COR-L47 (cell line): ENCODE measurements around the gene GALNT17.
"Not testable (repeated sequence)": the region's sequence is repeated elsewhere in the genome, so short reads cannot be mapped to it uniquely, and the experiment has no call there.

Source experiments
- DNase-seq: peaks from one replicate; lab custom pipeline; 2025; lab: John Stamatoyannopoulos, UW

The GALNT17 gene

DNA sequence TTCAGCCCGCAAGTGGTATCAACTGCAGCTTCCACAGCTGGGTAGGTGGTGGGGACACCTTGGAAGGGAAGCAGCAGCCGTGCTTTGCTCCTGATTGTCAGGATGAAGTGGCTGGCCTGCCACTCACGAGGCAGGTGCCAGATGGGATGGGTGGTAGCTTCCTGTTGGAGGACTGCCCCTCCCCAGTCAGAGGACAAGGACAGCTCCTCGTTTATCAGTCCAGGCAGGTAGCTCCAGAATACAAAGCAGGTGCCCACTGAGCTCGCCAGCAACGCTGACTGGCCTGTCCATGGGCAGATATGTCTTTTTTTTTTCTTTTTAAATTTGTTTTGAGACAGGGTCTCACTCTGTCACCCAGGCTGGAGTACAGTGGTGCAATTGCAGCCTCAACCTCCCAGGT is 431.3 kb downstream of the GALNT17 start:
- no peak for DNase-seq

DNA sequence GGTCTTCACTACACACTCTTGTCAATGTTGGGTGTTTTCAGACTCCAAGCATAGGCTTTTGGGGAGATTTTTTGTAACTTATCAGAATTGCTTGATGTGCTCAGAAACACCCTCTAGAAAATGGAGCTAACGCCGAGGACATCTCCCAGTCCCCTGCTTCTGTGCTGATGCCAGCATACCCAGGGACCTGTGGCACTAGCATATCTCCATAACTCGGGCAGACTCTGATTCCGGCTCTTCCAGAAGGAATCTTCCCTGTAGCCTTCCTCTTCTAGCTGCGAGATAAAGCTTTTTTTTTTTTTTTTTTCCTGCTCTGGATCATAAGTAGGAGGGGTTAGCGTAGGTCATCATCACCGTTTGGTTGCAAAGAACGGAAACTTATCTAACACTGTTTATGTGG is 434.4 kb downstream of the GALNT17 start:
- no peak for DNase-seq

DNA sequence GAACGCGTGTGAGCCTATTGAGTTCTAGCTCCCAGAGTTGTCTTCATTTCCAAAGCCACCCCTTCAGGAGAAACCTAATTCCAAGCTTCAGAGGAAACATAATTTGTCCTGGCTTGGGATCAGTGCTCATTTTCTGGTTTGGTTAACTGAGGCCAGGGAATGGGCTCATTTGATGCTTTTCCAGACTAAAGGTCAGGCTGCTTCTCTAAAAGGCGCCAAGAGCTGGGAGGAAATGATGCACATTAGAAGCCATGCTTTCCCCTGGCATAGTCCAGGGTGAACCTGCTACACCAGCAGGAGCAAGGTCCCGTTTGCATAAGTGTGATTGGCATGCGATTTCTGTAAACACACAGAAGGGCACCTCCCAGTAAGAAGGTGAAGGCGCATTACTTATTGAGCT is 435.0 kb downstream of the GALNT17 start:
- no peak for DNase-seq

DNA sequence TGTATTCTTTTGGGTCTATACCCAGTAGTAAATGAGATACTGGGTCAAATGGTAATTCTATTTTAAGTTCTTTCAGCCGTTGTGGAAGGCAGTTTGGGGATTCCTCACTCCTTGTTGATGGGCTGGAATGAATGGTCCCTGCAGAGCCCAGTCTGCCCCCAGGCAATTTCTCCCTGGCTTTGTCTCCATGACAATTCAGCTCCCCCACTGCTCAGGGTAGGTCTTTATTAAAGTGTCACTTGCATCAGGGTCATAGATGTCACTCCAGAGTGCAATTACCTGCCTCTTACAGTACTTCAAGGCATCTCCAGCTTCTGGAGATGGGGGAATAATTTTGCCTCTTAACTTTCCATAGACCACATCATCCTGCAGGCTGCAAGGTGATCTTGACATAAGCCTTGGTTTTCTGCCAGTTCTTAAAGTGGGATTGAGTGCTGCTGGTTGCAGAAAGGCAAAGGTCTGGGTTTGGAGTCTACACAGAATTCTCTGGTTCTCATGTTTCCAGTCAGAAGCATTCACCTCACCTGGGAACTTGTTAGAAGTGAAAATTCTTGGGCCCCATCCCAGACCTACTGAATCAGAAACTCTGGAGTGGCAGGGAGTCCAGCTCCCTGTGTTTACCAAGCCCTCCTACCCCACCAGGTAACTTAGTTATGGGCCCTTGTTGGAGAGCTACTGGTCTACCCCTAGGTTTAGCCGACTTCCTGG is 442.4 kb downstream of the GALNT17 start:
- no peak for DNase-seq

DNA sequence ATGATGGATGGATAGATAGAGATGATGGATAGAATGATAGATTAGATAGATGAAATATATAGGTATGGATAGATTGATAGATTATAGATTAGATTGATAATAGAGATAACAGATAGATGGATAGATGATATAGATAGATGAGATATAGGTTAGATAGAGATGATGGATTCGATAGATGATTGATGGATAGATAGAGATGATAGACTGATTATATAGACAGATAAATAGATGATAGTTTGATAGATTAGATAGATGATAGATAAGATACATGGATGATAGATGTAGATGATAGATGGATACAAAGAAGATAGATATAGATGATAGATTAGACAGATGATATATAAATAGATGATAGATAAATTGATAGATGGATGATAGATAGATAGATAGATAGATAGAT is 448.1 kb downstream of the GALNT17 start:
- DNase-seq, result no peak

DNA sequence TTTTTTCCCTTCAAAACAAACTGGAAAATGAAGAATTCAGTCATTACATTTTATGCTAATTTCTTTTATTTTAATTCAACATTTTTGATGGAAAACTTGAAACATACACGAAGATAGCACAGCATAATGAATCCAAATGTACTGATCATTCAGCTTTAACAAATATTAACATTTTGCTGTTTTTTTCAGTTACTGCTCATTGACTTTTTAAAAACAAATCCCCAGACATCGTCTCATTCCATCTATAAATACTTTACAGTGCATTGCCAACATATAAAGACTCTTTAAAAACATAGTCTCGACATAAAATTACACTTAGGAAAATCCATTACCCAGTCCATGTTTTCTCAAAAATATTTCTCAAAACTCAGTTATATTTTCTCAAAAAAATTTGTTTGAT is 452.3 kb downstream of the GALNT17 start:
- DNase-seq, result no peak

DNA sequence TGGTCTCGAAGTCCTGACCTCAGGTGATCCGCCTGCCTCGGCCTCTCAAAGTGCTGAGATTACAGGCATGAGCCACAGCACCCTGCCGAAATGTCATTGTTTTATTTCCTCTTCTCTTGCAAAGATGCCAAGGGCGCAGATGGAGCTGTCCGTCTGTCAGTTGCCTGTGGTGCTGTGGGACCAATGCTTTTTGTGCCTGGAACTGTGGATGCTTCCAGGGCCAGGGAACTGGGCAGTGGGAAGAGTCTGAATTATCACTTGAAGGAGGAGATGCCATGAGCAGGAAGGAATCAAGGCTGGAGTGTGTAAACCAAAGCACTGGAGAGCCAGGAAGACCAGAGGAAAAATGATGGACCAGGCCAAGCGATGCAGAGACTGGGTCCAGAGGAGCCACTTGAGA is 459.9 kb downstream of the GALNT17 start:
- no peak for DNase-seq

DNA sequence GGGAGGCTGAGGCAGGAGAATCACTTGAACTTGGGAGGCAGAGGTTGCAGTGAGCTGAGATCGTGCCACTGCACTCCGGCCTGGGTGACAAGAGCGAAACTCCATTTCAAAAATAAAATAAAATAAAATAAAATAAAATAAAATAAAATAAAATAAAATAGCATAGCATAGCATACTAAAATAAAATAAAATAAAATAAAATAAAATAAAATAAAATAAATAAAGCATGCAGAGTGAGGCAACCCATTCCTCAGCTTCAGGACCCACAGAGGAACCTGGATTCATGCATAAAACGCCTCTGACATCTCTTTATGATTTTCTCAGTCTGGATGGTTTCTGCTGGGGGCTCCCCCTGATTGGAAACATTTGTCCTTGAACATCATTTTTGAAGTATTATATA is 460.4 kb downstream of the GALNT17 start:
- DNase-seq, result not testable (repeated sequence)

DNA sequence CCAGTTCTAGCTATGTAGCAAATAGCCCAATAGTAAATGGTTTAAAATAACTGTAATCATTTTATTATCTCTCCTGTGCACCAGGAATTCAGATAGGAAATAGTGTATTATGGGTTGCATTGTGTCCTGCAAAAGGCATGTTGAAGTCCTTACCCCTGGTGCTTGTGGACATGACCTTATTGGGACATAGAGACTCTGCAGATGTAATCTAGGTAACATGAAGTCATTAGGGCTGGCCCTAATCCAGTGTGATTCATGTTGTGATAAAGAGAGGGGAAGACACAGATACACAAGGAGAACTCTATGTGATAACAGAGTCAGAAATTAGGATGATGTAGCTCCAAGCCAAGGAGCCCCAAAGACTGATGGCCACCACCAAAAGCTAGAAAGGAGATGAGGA is 462.8 kb downstream of the GALNT17 start:
- no peak for DNase-seq

DNA sequence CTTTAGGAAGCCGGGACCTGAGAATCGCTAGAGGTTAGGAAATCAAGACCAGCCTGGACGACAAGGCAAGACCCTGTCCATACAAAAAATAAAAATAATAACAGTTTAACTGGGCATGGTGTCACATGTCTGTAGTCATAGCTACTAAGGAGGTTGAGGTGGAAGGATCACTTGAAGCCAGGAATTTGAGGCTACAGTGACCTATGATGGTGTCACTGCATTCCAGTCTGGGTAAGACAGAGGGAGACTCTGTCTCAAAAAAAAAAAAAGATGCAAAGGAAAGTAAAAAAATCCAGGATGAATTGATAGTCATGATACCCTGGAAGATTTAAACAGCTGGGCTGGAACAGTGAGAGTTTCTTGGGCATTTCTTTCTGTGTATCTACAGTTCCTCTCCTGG is 463.2 kb downstream of the GALNT17 start:
- no peak for DNase-seq

DNA sequence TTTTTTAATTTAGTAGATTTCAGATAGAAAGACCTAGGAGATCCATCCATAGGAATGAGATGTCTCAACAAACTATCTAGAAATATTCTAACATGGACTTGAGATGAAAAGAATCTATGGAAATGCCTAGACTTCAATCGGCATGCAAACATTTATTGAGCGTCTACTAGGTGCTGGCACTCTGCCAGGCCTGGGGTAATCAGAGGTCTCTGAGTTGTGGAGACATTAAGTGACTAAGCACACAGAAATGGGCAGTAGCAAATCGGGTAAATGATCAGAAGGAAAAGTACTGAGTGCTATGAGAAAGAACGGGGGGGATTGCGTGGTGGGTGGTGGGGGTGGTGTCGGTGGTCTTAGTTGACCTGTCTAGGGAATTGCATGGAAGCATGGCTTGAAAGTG is 466.6 kb downstream of the GALNT17 start:
- DNase-seq, result no peak

DNA sequence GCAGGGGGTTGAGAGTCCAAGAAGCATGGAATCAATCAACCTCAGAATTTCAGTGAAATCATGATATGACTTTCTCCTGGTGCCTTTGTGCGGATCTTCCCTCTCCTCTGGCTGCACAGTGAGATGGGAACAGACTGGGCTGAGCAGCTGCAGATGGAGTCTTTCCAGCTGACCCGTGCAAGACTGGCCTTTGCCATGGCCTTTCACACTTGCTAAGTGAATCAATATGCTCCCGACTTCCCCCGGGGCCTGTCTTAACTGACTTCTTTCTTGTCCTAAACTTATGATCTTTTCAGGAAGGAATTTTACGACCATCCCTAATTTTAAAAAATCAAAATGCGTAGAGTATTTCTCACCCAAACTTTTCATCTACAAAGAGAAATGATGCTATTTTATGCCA is 469.9 kb downstream of the GALNT17 start:
- DNase-seq, result no peak

DNA sequence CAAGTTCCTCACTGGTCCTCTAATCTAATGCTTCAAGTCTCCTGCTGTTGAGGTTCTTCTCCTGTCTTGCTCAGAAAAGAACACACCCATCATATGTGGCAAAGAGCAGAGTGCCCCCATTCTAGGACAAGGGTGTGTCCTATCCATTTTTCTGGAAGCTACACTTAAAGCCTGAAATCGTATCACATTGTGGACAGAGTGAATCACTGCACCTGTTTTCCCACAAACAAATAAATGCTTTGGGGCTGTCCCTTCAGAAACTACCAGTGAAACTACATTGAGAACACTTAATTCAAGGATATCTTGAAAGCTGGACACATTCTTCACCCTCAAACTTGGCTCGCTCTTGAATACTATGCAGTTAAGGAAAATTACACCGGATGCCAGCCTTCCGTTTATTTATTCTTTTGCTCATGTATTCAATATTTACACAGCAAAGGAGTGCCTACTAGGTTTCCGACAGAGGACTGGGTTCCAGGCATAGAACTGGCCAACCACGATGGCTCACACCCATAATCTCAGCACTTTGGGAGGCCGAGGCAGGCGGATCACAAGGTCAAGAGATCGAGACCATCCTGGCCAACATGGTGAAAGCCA is 473.0 kb downstream of the GALNT17 start:
- no peak for DNase-seq

DNA sequence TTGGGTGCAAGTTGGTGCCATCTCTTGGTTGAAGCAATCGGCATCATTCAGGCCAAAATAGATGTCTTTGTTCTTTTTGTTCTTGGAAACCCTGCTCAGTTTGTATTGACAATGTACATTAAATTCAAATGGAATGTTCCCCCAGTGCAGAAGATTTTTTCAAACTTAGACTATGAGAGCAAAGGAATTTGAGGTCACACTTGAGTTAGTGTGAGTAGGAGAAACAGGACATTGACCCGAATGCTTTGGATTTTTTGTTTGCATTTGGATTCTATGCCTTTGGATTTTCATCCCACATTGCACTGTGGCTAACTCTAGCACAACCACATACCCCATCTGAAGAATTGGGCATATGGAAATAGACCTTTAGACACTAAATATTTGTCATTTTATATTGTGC is 480.0 kb downstream of the GALNT17 start:
- DNase-seq, result no peak

DNA sequence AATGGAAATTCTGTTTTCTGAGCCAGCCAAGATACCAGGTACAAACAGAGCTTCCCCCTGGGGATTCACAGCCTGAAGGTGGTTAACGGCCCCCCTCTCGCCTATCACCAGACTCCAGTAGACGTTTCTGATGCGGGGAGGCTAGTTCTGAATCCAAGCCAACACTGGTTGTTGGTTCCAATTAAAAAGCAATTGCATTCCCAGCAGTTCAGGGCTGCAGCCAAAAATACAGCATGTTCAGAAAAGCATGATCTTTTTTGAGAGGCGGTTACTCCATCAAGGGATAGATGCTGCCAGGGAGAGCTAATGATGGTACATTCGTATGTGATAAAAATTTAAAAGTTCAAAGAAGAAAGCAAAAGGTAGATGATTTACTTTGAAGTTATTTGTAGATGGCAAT is 481.0 kb downstream of the GALNT17 start:
- no peak for DNase-seq

DNA sequence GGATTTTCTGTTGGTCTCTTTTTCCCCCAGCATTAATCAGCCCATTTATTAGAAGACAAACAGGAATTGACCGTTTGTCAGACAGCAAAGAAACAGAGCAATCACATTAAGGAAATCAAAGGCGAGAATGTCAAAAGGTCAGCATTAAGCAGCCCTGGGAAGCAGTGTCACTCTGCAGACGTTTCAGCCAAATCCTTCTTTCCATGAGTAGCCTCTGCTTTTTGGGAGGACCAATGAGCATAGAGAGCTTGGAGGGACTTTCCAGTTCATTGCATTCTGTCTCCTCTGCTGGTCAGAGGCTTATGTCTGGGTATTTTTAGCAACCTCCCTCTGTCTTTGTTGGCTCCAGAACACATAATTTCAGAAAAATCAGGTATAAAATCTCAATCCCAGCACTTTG is 481.4 kb downstream of the GALNT17 start:
- no peak for DNase-seq

DNA sequence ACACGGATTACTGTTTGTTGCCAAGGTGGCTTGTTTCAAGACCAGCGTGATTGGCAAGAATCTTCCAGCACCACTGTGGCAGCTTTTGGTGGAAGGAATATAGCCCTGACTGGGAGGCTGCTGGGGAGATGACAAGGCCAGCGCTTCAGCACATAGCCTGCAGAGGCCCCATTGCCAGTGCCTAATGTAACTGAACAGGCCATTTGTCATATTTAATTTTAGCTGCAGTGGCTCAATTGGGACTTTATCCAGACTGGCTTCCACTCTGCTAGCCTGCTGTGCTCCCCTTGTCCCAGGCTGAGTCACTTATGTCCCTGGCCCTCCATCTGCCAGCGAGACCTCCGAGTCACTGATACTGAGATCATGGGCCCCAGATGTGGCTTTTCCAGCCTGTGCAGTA is 483.1 kb downstream of the GALNT17 start:
- DNase-seq, result no peak

DNA sequence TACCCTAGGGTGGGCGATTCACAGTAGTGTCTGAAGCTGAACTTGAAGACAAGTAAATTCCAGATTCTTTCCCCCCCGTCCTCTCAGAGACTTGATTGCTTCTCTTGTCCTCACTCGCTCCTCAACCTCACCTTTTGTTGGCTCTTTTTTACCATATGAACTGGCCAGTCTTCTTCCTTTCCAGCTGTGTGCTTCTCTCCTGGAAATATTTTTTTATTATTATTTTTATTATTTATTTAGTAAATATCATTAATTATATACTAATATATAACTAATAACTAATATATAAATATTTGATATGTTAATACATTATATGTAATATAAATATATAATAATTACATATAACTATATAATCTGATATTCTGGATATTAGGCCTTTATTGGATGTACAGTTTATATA is 484.3 kb downstream of the GALNT17 start:
- no peak for DNase-seq

DNA sequence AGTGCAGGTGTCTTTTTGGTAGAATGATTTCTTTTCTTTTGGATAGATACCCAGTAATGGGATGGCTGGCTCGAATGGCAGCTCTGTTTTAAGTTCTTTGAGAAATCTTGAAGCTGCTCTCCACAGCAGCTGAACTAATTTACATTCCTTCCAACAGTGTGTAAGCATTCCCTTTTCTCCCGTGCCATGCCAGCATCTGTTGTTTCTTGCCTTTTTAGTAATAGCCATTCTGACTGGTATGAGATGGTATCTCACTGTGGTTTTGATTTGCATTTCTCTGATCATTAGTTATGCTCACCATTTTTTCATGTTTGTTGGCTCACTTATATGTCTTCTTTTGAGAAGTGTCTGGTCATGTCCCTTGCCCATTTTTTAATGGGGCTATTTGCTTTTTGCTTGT is 486.3 kb downstream of the GALNT17 start:
- no peak for DNase-seq

DNA sequence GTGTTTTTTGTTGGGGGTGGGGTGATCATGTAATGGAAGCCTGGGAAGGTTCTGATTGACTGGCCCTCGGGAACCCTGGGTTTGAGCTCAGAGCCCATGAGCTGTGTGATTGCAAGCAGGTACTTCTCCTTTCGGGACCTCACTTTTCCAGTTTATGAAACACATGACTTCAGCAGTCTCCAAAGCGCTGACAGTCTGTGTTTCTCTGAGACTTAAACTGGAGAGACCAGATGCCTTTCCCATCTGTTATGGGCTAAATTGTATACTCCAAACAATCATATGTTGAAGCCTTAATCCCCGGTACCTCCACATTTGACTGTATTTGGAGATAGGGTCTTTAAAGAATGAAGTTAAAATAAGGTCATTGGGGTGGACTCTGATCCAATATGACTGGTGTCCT is 493.6 kb downstream of the GALNT17 start:
- no peak for DNase-seq

DNA sequence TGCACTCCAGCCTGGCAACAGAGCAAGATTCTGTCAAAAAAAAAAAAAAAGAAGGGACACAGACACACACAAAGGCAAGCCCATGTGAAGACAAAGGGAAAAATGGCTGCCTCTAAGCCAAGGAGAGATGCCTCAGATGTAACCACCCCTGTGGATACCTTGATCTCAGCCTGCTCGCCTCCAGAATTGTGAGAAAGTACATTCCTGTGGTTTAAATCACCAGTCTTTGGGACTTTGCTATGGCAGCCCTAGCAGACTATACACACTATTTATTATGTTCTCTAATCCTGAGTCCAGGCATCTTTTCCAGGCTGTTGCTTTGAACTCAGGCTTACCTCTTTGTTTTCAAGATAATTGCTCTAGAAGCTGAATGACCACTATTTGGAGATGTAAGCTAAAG is 494.3 kb downstream of the GALNT17 start:
- no peak for DNase-seq

DNA sequence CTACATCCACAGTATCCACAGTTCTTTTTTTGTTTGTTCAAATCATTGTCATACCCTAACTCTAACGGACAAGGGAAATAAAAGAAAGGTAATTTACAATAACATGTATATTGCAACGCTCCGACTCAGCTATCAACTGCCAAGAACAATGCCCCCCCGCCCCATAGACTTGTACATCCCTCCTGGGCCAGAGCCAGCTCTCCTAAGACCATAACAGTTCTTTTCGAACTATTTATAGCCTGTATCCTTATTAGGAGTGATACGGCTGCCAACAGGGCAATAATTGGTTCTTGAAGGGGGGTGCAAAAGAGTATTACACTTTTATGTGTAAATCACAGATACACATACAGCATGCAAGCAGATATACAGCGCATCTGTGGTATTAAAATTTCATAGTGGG is 495.7 kb downstream of the GALNT17 start:
- DNase-seq, result no peak

DNA sequence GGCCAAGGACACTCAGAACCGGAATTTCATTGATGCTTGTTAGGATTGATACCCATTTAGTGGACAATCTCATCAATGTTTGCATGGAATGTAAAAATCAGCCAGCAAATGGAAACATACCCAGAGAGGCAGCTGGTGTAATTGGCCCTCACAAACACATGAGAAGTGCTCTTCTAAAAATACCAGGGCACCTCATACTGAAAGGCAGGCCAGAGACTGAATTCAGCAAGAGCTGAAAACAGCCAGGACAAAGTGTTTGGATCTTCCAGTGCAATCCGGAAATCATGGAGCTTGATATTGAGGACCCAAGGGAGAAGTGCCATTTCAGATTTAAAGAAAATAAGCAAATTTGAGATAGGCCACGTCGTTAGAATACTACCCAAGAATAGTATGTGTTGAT is 498.6 kb downstream of the GALNT17 start:
- DNase-seq, result no peak

DNA sequence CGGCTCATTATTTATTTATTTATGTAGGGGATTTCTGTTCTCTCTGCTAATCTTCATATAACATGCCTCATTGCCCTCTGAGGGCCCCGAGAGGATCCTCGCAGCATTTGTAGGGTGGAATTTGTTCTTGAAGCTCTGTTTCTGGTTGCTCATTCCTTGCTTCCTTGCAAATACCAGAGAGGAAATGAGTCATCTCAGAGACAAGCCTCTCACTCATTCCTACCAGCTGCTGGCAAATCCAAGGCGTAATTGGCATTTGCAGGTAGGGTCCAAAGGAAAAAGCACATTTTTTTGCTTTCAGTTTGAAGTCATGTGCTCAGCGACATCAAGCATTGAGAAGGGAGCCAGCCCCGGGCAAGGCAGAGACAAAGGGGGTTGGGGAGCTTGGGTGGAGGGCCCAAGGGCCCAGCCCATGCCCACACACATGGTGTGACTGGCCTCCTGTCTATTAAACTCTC is 501.6 kb downstream of the GALNT17 start:
- no peak for DNase-seq
